Kidney (tissue), 14 donors: ENCODE data around the gene PLSCR5. TPM values are rescaled to one million over a fixed set of nuclear protein-coding genes. Genes with fewer than 3 reads are reported as not detected.

Source experiments
- DNase-seq, 5 donors: peaks; one replicate each; pipeline ENCODE4 v3.0.0-alpha.2; 2013 to 2020
- FAIRE-seq: peaks from 2 replicates; lab custom pipeline; 2012; peaks lifted over from hg19 to GRCh38; lab: Jason Lieb, UNC
- H3K27ac ChIP-seq, 2 donors: one replicate each; pipeline ENCODE4 v1.7.0; 2013; ENCODE audit warnings: low read depth in 2 of 2, low read length in 2 of 2, inconsistent platforms in 1 of 2
- H3K27me3 ChIP-seq: one replicate; pipeline ENCODE4 v1.7.1; 2013; ENCODE audit warnings: low read length, inconsistent platforms; ENCODE audit not compliant: control insufficient read depth, insufficient read depth
- H3K36me3 ChIP-seq, 3 donors: one replicate each; pipeline versions ENCODE4 v1.7.0 to v1.7.1; 2013; ENCODE audit warnings: low read length in 3 of 3, control low read depth in 1 of 3, inconsistent platforms in 1 of 3; ENCODE audit not compliant: insufficient read depth in 3 of 3, control insufficient read depth in 2 of 3
- H3K4me1 ChIP-seq, 3 donors: one replicate each; pipeline versions ENCODE4 v1.7.0 to v1.7.1; 2013; ENCODE audit warnings: low read length in 3 of 3, inconsistent platforms in 1 of 3, low read depth in 1 of 3; ENCODE audit not compliant: control insufficient read depth in 2 of 3, insufficient read depth in 2 of 3
- H3K4me3 ChIP-seq, 3 donors: one replicate each; pipeline versions ENCODE4 v1.7.0 to v1.8.1; 2013; ENCODE audit warnings: low read length in 3 of 3, control low read depth in 1 of 3, inconsistent platforms in 1 of 3
- H3K9ac ChIP-seq, 3 donors: one replicate each; pipeline versions ENCODE4 v1.7.0 to v1.7.1; 2013; ENCODE audit warnings: low read length in 3 of 3, control low read depth in 1 of 3, inconsistent platforms in 1 of 3
- H3K9me3 ChIP-seq, 3 donors: one replicate each; pipeline versions ENCODE4 v1.7.0 to v1.7.1; 2013; ENCODE audit warnings: low read length in 3 of 3, control low read depth in 1 of 3, inconsistent platforms in 1 of 3; ENCODE audit not compliant: control insufficient read depth in 2 of 3, insufficient read depth in 1 of 3
- CTCF ChIP-seq: IDR thresholded peaks from 3 replicates; pipeline ENCODE4 v1.5.1; 2012; ENCODE audit warnings: mild to moderate bottlenecking, moderate library complexity, borderline replicate concordance; ENCODE audit not compliant: insufficient read depth; ENCODE audit errors: extremely low read depth
- intact Hi-C: fragments of 100-400 bp; cut with DNase I; formaldehyde crosslinking; loops from one replicate; pipeline ENCODE4 v1.11.1; 2022
- polyA plus RNA-seq: library from polyadenylated mRNA; stranded (reverse); fragments of 350-450 nt; fragmentation: Illumina TruSeq; extraction: RNeasy Lipid Tissue Mini Kit (QIAGEN cat#74804); gene quantifications from one replicate; pipeline ENCODE4 v1.2.3, GENCODE V29; 2014; ENCODE audit warnings: low read depth, low replicate concordance; ENCODE audit not compliant: insufficient read depth
- total RNA-seq: library from RNA; stranded (reverse); fragmentation: NEBNext Ultra II Directional; extraction: Animal tissue kit (Norgen Biotek cat#: 25700); gene quantifications from one replicate; pipeline ENCODE4 v1.2.1, GENCODE V29; 2021
- donor health status: control.
- donor health status: control.
- donor health status: control.
- donor health status: control.
- donor health status: control.
- donor health status: DM: yes; HTN: yes; CAD: no.
- donor health status: Normal renal cell carcinoma (clear cell type).

PLSCR5 gene
- total and polyA plus RNA-seq, 2 donors from 2014 or later, result not detected

GRCh38 chr3:146638718-146639117 lies 33.6 kb upstream of the PLSCR5 start:
- Histone ChIP-seq H3K36me3 (no peaks in the 10 kb centered on the region), H3K4me3 (no peak overlapping the region), H3K4me1 (no peaks in the 10 kb centered on the region), H3K27ac (no peak overlapping the region), H3K27me3 (no peaks in the 10 kb centered on the region), H3K9ac (no peak overlapping the region), H3K9me3 (no peaks in the 10 kb centered on the region)
- intact Hi-C loops, result no loop called here
- TF ChIP-seq CTCF, result peak; percentile 4
- no peak for DNase-seq
- FAIRE-seq, result peak; percentile 98

- intact Hi-C loops, result no loop called here
- TF ChIP-seq CTCF, result no peak
- DNase-seq (no peak), FAIRE-seq (no peak)
- no peaks in the 10 kb centered on the region for H3K36me3 ChIP-seq
- no peak overlapping the region for H3K9ac ChIP-seq
- H3K4me1 ChIP-seq, result no peaks in the 10 kb centered on the region
- H3K9me3 ChIP-seq, result no peaks in the 10 kb centered on the region
- H3K4me3 ChIP-seq, result no peak overlapping the region
- H3K27me3 ChIP-seq, result no peaks in the 10 kb centered on the region
- no peak overlapping the region for H3K27ac ChIP-seq
Measured at GRCh38 chr3:146637871-146638270, 32.7 kb upstream of the PLSCR5 start.

DNA sequence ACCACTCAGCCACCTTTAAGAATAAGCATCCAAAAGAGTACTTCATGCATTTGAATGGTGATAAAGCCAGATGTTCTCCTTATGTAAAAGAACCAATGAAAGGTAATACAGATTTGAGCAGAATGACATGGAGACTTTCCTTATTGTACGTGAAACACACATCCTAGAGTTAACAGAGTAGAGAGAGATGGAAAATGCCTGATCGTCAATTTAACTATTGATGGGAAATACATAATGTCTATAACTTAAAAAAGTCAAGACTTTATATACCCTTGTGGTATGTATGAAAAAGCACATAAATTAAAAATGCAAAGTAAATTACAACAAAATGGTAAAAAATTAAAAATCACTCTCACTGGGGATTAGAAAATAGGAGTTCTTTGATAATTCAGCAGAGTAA lies 31.7 kb upstream of the PLSCR5 start:
- Histone ChIP-seq H3K4me3 (no peak overlapping the region), H3K4me1 (no peaks in the 10 kb centered on the region), H3K9me3 (no peaks in the 10 kb centered on the region), H3K9ac (no peak overlapping the region), H3K27ac (no peak overlapping the region), H3K27me3 (no peaks in the 10 kb centered on the region), H3K36me3 (no peaks in the 10 kb centered on the region)
- FAIRE-seq (no peak), DNase-seq (no peak)
- TF ChIP-seq CTCF, result no peak
- intact Hi-C loops, result no loop called here

- H3K27me3 ChIP-seq, result no peaks in the 10 kb centered on the region
- no peaks in the 10 kb centered on the region for H3K9me3 ChIP-seq
- FAIRE-seq, result no peak
- no peaks in the 10 kb centered on the region for H3K36me3 ChIP-seq
- DNase-seq, result no peak
- intact Hi-C loops, result no loop called here
- H3K27ac ChIP-seq, result no peak overlapping the region
- H3K4me1 ChIP-seq, result no peaks in the 10 kb centered on the region
- no peak for TF ChIP-seq CTCF
- H3K9ac ChIP-seq, result no peak overlapping the region
- no peak overlapping the region for H3K4me3 ChIP-seq
Measured at GRCh38 chr3:146634346-146634745, 29.2 kb upstream of the PLSCR5 start.
